ENCODE results near the gene DMXL2.

- TF ChIP-seq, protein P1, sequence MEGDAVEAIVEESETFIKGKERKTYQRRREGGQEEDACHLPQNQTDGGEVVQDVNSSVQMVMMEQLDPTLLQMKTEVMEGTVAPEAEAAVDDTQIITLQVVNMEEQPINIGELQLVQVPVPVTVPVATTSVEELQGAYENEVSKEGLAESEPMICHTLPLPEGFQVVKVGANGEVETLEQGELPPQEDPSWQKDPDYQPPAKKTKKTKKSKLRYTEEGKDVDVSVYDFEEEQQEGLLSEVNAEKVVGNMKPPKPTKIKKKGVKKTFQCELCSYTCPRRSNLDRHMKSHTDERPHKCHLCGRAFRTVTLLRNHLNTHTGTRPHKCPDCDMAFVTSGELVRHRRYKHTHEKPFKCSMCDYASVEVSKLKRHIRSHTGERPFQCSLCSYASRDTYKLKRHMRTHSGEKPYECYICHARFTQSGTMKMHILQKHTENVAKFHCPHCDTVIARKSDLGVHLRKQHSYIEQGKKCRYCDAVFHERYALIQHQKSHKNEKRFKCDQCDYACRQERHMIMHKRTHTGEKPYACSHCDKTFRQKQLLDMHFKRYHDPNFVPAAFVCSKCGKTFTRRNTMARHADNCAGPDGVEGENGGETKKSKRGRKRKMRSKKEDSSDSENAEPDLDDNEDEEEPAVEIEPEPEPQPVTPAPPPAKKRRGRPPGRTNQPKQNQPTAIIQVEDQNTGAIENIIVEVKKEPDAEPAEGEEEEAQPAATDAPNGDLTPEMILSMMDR (IDR thresholded peaks at IDR 0.05): no peak
- no peak for TF ChIP-seq POLR2A (IDR thresholded peaks at IDR 0.05)
Measured at GRCh38 chr15:51398626-51399025, 223.9 kb downstream of the DMXL2 start.
